Hepatocyte (in vitro differentiated cells): Measurements from ENCODE around the gene LOXHD1. TPM values are rescaled to one million over a fixed set of nuclear protein-coding genes. Genes with fewer than 3 reads are reported as not detected.

Experiments used
- DNase-seq: peaks from one replicate; pipeline ENCODE4 v3.0.0-alpha.2; 2016; ENCODE audit warnings: low spot score
- H2AFZ ChIP-seq: fragments of 200-600 bp; sonication (generic); 2 replicates; pipeline ENCODE4 v1.6.0; 2016; ENCODE audit warnings: antibody characterized with exemption, mild to moderate bottlenecking
- H3K27ac ChIP-seq: fragments of 200-600 bp; sonication (generic); 2 replicates; pipeline ENCODE4 v1.5.1; 2016; ENCODE audit warnings: mild to moderate bottlenecking
- H3K27me3 ChIP-seq: fragments of 200-600 bp; sonication (generic); 2 replicates; pipeline ENCODE4 v1.6.1; 2016
- H3K36me3 ChIP-seq: fragments of 200-600 bp; sonication (generic); replicated peaks from 2 replicates; pipeline ENCODE4 v1.5.1; 2016; ENCODE audit warnings: low read depth; ENCODE audit not compliant: insufficient read depth
- H3K4me1 ChIP-seq: fragments of 200-600 bp; sonication (generic); 2 replicates; pipeline ENCODE4 v1.5.1; 2016; ENCODE audit warnings: mild to moderate bottlenecking, moderate library complexity; ENCODE audit not compliant: insufficient read depth
- H3K4me2 ChIP-seq: fragments of 200-600 bp; sonication (generic); 2 replicates; pipeline ENCODE4 v1.6.0; 2016
- H3K4me3 ChIP-seq: fragments of 200-600 bp; sonication (generic); 2 replicates; pipeline ENCODE4 v1.5.1; 2016; ENCODE audit warnings: mild to moderate bottlenecking
- H3K79me2 ChIP-seq: fragments of 200-600 bp; sonication (generic); 2 replicates; pipeline ENCODE4 v1.6.0; 2017; ENCODE audit warnings: mild to moderate bottlenecking
- H3K9me2 ChIP-seq: fragments of 200-600 bp; sonication (generic); replicated peaks from 2 replicates; pipeline ENCODE4 v1.6.0; 2017; ENCODE audit warnings: mild to moderate bottlenecking; ENCODE audit not compliant: insufficient read depth
- H3K9me3 ChIP-seq: fragments of 200-600 bp; sonication (generic); 2 replicates; pipeline ENCODE4 v1.5.1; 2016; ENCODE audit warnings: low read depth, mild to moderate bottlenecking
- H4K20me1 ChIP-seq: fragments of 200-600 bp; sonication (generic); 2 replicates; pipeline ENCODE4 v1.6.0; 2016; ENCODE audit warnings: mild to moderate bottlenecking; ENCODE audit not compliant: insufficient read depth, poor library complexity, severe bottlenecking
- EZH2 ChIP-seq: fragments of 200-600 bp; sonication (generic); IDR thresholded peaks from 2 replicates; pipeline ENCODE4 v1.6.1; 2016; ENCODE audit warnings: antibody characterized with exemption, mild to moderate bottlenecking, borderline replicate concordance
- EZH2phosphoT487 ChIP-seq: fragments of 200-600 bp; sonication (generic); IDR thresholded peaks from one replicate; pipeline ENCODE4 v1.6.1; 2018; ENCODE audit warnings: antibody characterized with exemption, mild to moderate bottlenecking, low read depth, moderate library complexity; ENCODE audit not compliant: unreplicated experiment, severe bottlenecking
- WGBS: methylation state at CpG from one replicate; pipeline ENCODE4 v1.1.6; 2016; ENCODE audit warnings: low lambda C conversion rate; ENCODE audit errors: missing lambda C conversion rate; 5-methylcytosine and 5-hydroxymethylcytosine counted together
- polyA plus RNA-seq: library from polyadenylated mRNA; unstranded; fragments of >200 nt; fragmentation: Nextera tagmentation; extraction: Ambion mirVana; gene quantifications from 2 replicates; pipeline ENCODE4 v1.2.1, GENCODE V29; 2016
- total RNA-seq: library from RNA; depleted of rRNA; stranded (reverse); fragments of >200 nt; gene quantifications from 2 replicates; pipeline ENCODE4 v1.2.3, GENCODE V29; 2014
- TF ChIP-seq, protein P1 (sequence below): fragments of 200-600 bp; sonication (generic); IDR thresholded peaks from 2 replicates; pipeline ENCODE4 v1.5.1; 2016; ENCODE audit warnings: antibody characterized with exemption, mild to moderate bottlenecking; ENCODE audit not compliant: poor library complexity

Gene LOXHD1
- total and polyA plus RNA-seq, 2 experiments from 2014 or later, result not detected

GRCh38 chr18:46481048-46481846 is 175.8 kb downstream of the LOXHD1 start:
- H3K4me1 ChIP-seq, result no peaks in the 10 kb centered on the region

GRCh38 chr18:46480226-46480625 is 176.8 kb downstream of the LOXHD1 start:
- H2AFZ ChIP-seq, result no peak overlapping the region
- no peaks in the 10 kb centered on the region for H4K20me1 ChIP-seq

More at GRCh38 chr18:46481048-46481846, 175.8 kb downstream of the LOXHD1 start:
- no peak overlapping the region for H2AFZ ChIP-seq
- no peak for TF ChIP-seq EZH2
- no peak for TF ChIP-seq EZH2phosphoT487
- TF ChIP-seq, protein P1, sequence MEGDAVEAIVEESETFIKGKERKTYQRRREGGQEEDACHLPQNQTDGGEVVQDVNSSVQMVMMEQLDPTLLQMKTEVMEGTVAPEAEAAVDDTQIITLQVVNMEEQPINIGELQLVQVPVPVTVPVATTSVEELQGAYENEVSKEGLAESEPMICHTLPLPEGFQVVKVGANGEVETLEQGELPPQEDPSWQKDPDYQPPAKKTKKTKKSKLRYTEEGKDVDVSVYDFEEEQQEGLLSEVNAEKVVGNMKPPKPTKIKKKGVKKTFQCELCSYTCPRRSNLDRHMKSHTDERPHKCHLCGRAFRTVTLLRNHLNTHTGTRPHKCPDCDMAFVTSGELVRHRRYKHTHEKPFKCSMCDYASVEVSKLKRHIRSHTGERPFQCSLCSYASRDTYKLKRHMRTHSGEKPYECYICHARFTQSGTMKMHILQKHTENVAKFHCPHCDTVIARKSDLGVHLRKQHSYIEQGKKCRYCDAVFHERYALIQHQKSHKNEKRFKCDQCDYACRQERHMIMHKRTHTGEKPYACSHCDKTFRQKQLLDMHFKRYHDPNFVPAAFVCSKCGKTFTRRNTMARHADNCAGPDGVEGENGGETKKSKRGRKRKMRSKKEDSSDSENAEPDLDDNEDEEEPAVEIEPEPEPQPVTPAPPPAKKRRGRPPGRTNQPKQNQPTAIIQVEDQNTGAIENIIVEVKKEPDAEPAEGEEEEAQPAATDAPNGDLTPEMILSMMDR, result peak; percentile 68
- H3K9me2 ChIP-seq, result no peaks in the 10 kb centered on the region
- no peak overlapping the region for H3K27ac ChIP-seq
- H3K9me3 ChIP-seq, result no peaks in the 10 kb centered on the region
- no peaks in the 10 kb centered on the region for H4K20me1 ChIP-seq
- peak; percentile 69 for DNase-seq
- H3K36me3 ChIP-seq, result no peaks in the 10 kb centered on the region
- H3K4me3 ChIP-seq, result no peak overlapping the region
- WGBS, result 51% methylated on average over 9 of the region's 9 CpGs
- H3K79me2 ChIP-seq, result no peaks in the 10 kb centered on the region
- no peak overlapping the region for H3K4me2 ChIP-seq
- peaks cover 6% of the 10 kb centered on the region for H3K27me3 ChIP-seq

DNA sequence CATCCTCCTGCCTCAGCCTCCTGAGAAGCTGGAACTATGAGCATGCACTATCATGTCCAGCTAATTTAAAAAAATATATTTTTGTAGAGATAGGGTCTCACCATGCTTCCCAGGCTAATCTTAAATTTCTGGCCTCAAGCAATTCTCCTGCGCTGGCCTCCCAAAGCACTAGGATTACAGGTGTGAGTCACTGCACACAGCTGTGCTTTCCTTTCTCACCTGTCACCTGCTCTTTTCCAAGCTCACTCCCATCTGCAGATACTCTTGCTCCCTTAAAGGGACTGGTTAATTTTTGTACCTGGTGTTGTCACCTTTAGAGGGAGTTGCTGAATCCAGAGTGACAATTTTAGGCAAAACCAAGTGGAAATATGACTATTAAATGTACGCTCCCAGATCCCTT is 178.2 kb downstream of the LOXHD1 start:
- TF ChIP-seq, protein P1, result no peak
- TF ChIP-seq EZH2phosphoT487 (no peak), EZH2 (no peak)
- Histone ChIP-seq H3K4me3 (no peak overlapping the region), H3K27me3 (peaks cover 6% of the 10 kb centered on the region), H3K9me2 (no peaks in the 10 kb centered on the region), H3K4me1 (no peaks in the 10 kb centered on the region), H3K27ac (no peak overlapping the region), H3K36me3 (no peaks in the 10 kb centered on the region), H2AFZ (no peak overlapping the region), H4K20me1 (no peaks in the 10 kb centered on the region), H3K4me2 (no peak overlapping the region), H3K9me3 (no peaks in the 10 kb centered on the region), H3K79me2 (no peaks in the 10 kb centered on the region)
- no peak for DNase-seq
- WGBS, result 72% methylated on average over 2 of the region's 2 CpGs

More at GRCh38 chr18:46480226-46480625, 176.8 kb downstream of the LOXHD1 start:
- H3K4me2 ChIP-seq, result no peak overlapping the region
- no peaks in the 10 kb centered on the region for H3K36me3 ChIP-seq
- H3K79me2 ChIP-seq, result no peaks in the 10 kb centered on the region
- 64% methylated on average over 5 of the region's 5 CpGs for WGBS
- no peaks in the 10 kb centered on the region for H3K9me2 ChIP-seq
- no peak for DNase-seq
- no peaks in the 10 kb centered on the region for H3K4me1 ChIP-seq
- peaks cover 6% of the 10 kb centered on the region for H3K27me3 ChIP-seq
- H3K9me3 ChIP-seq, result no peaks in the 10 kb centered on the region
- no peak overlapping the region for H3K27ac ChIP-seq
- H3K4me3 ChIP-seq, result no peak overlapping the region
- no peak for TF ChIP-seq EZH2
- no peak for TF ChIP-seq EZH2phosphoT487
- TF ChIP-seq, protein P1, result no peak
